Amniotic stem cell (primary cell): ENCODE measurements around the gene SRGAP3.

Source experiments
- DNase-seq: peaks from one replicate; lab custom pipeline; 2025; lab: John Stamatoyannopoulos, UW

Gene SRGAP3

DNA sequence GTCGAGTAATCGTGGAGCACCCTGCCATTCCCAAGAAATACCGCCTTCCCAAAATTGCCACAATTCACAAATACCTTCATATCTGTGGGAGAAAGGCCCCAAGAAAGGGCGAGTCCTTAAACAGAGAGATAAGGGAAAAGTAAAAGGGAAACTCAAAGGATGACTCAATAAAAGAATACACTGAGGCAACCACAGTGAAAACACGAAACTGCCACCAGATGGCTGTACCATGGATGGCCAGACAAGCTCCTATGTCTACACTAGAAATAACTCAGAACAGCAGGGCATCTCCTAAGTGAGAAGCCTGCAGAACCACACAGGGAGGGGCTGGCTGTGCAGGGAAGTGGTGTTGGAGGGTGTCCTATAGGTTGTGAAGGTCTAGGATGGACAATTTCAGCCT lies 25.0 kb downstream of the SRGAP3 start:
- DNase-seq, result no peak

DNA sequence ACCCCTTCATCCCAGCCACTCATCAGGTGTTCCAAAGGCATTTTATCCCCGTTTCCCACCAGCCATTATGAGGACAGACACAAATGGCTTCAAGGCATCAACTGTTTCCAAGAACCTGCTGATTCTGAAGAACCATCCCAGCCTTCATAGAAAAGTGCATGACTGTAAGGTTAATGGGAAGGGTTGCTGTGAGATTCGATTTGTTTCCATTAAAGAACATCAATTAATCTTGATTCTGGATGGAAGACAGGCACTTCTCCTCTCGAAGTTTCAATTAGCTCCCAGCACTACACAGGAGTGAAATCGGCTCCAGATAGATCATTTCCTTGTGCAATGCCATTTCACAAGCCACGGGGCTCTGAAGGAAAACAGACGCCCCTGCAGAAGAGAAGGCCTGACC lies 25.8 kb downstream of the SRGAP3 start:
- no peak for DNase-seq

DNA sequence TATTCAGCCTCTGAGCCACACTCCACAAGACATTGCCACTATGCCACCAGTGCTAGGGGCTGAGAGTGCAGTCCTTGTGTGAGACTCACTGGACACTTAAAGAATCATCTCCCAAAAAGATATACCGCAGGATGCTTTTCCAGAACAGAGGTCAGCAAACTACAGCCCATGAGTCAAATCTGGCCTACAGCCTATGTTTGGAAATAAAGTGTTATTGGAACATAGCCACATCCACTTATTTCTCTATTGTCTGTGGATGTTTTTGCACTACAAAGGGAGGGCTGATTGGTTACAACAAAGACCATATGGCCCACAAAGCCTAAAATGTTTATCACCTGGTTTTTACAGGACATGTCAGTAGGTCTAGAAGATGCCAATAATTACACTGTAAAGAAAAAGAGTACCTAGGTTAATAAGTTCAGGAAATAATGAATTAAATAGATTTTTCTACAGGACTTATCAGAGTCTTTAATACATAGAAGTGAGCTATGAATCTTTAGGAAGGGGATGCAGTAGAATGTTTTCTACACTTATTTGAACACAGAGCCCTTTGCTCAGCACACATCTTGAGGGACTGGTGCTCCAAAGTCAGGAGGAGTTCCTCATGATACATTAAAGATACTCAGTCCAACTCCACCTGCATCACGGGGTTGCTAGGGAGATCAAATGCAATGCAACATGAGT lies 26.3 kb downstream of the SRGAP3 start:
- DNase-seq, result no peak

DNA sequence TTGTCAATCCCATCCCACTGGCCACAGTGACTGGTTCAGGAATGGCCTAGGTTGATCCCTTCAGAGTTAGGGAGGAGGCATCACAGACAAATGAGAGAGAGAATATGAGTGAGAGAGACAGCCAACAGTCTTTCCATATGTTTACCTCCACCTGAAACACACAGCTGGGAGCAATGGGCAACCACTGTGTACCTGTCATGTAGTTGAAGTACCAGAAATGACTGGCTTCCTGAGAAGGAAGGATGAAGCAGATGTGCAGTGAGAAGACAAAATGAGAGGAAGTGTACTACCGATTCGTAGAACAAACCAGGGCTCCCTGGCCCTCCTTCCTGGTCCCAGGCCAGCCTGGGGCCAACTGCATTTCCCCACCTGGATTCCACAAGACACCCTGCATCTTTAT lies 27.4 kb downstream of the SRGAP3 start:
- no peak for DNase-seq

DNA sequence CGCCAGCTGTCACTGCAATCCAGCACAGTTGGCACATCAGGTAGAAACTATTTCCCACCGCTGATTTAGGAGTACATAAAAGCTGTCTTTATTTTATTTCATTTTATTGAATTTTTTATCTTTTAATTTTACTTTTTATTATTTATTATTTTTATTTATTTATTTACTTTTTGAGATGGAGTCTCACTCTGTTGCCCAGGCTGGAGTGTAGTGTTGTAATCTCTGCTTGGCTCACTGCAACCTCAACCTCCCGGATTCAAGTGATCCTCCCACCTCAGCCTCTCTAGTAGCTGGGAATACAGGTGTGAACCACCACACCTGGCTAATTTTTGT lies 31.0 kb downstream of the SRGAP3 start:
- DNase-seq, result no peak

GRCh38 chr3:9217784-9218513 lies 31.5 kb downstream of the SRGAP3 start:
- no peak for DNase-seq

DNA sequence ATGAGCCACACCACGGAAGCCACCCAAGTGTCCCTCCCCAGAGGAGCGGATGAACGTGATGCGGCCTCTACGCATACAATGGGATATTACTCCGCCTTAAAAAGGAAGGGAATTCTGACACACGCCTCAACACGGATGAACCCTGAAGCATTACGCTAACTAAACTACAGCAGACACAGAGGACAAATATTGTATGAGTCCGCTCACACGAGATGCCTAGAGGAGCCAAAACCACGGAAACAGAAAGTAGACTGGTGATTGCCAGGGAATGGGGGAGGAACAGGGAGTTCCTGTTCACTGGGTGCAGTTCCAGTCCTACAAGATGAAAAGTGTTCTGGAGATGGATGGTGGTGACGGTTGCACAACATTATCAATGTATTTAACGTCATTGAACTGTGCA lies 32.7 kb downstream of the SRGAP3 start:
- no peak for DNase-seq

- DNase-seq, result no peak
These were observed 34.8 kb downstream of the SRGAP3 start for GRCh38 chr3:9214599-9214998.

- DNase-seq, result no peak
These were observed 35.3 kb downstream of the SRGAP3 start for GRCh38 chr3:9214185-9214584.

GRCh38 chr3:9213019-9213634 lies 36.3 kb downstream of the SRGAP3 start:
- no peak for DNase-seq

DNA sequence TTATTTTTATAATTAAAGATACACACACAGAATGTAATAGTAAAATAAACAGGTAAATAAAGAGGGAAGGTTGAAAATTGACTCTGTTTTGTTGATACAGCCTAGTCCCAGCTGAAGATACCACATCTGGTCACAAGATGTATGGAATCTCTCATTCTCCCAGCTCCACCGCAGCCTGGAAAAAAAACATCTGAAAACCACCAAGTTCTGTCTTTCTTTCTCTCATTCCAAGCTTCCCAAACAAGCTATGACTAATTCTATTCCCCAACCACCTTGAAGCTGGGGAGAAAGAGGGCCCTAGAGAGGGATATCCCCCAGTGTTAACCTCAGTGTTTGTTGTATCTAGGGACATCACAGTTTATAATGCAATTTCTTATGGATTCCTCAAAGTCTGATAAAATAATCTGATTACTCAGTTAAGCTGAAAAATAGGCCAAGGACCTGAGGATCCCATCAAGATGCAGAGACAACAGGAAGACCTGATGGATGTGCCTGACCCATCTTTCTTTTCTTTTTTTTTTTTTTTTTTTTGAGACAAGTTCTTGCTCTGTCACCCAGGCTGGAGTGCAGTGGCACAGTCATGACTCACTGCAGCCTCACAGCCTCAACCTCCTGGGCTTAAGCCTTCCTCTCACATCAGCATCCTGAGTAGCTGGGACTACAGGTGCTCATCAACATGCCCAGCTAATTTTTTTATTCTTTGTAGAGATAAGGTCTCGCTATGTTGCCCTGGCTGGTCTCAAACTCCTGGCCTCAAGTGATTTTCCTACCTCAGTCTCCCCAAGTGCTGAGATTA lies 38.1 kb downstream of the SRGAP3 start:
- no peak for DNase-seq

DNA sequence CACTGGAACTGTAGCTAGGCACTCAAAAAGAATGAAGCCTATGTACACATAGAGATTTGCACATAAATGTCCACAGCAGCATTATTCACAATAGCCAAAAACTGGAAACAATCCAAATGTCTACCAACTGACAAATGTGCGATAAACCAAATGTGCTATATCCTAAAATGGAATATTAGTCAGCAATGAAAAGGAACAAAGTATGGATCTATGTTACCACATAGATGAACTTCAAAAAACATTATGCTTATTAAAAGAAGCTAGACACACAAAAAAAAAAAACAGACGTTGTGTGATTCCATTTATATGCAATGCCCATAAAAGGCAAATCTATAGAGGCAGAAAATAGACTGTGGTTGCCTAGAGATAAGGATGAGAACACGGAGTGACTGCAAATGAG lies 39.7 kb downstream of the SRGAP3 start:
- DNase-seq, result no peak

DNA sequence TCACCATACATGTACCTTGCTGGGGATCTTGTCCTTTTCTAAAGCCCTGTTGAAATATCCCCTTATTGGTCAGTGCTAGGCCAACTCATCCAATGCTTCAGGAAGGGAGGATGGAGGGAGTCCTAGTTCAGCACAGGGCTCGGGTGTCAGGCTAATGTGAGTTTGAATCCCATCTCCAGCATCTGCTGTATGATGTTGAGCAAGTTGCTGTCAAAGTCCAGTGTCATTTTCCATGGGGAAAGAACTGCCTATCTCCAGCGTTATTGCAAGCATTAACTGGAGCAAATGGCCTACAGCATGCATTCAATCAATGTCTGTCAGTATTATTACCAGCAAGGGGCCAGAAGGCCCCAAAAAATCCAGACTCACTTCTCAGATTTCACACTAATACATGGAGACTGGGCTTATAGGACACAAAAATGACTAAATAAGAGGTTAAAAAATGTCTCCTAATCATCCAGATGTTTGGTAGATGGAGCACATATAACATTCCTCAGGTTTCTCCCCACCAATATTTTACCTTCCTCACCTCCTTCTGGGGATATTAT lies 40.8 kb downstream of the SRGAP3 start:
- no peak for DNase-seq

GRCh38 chr3:9207116-9207763 lies 42.2 kb downstream of the SRGAP3 start:
- DNase-seq, result no peak

DNA sequence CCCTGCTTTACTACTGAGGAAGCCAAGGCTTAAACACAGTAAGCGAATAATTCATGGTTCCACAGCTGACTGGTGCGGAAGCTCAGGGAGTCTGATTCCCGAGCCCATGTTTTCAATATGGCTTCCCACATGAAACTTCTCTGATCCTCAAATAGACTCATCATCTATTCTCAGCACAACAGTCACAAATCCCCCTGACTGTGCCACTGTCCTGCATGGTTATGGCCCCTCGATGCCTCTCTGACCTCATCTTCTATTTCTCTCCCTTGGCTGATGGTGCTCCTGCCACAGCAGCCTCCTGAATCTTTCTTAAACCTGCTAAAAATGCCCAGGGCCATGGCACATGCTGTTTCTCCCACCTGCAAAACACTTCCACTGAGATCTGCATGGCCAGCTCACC lies 43.2 kb downstream of the SRGAP3 start:
- no peak for DNase-seq

DNA sequence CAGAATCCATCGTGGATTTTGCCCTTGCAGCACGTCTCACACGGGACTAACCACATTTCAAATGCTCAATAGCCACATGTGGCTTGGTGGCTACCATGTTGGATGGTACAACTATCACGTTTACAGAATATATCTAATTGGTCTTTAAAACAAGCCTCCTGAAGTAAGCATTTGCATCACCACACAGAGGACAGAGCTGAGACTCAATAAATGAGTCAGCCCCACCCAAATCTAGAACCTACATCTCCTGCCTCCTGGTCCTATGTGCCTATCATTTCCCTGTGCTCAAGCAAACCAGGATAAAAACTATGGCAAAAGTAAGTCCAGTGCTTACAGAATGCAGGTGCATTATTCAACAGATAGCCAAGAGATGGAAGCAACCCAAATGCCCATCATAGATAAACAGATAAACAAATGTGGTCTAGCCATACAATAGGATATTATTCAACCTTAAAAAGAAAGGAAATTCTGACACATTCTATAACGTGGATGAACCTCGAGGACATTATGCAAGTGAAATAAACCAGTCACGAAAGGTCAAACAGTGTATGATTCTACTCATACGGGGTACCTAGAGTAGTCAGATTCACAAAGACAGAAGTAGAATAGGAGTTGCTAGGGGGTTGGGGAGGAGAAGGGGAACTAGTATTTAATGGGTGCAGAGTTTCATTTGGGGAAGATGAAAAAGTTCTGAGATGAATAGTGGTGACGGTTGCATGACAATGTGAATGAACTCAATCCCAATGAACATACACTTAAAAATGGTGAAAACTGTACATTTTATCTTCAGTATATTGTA lies 43.9 kb downstream of the SRGAP3 start:
- no peak for DNase-seq

GRCh38 chr3:9204253-9204992 lies 45.0 kb downstream of the SRGAP3 start:
- no peak for DNase-seq

DNA sequence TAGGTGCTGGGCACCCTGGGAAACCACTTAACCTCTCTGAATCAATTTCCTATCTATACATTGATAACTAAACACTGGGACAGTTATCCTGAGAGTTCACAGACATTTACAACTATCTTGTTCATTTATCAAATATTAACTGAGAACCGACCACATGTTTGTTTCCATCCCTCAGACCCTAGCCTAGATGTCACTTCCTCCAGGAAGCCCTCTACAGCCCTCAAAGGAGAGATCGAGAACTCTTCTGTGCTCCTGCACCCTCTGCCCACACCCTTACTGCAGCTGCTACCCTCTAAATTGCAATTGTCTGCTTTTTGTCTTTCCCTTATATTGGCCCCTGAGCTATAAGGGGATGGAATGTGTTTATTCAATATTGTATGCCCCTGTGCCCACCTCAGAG lies 46.1 kb downstream of the SRGAP3 start:
- no peak for DNase-seq

DNA sequence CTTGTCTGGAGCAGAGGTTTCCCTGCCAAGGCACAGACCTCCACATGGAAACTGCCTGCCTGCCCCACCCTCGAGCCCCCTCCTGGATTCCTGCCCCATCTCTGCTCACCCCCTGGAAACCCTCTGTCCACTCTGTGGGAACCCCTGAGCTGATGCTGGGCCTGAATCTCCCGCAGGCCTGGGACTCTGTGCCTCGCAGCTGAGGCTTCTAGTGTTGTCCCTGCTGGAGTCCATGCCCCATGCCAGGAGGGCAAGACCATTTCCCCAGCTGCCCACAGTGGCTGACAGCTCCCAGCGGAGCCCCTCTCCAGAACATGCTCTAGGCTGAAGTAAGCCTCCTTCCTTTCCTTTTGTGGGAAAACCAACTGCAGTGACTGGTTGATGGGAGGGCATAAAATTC lies 46.9 kb downstream of the SRGAP3 start:
- no peak for DNase-seq

GRCh38 chr3:9201955-9202354 lies 47.5 kb downstream of the SRGAP3 start:
- no peak for DNase-seq
